Activated effector memory CD4-positive, alpha-beta T cell treated with anti-CD3 and anti-CD28 coated beads, Interleukin-2, amount 50 U/mL, for 16 hours (primary cell): Measurements from ENCODE around the gene GPR34.
"Not testable (repeated sequence)": the region's sequence is repeated elsewhere in the genome, so short reads cannot be mapped to it uniquely, and the experiment has no call there.

ENCODE experiments used
- DNase-seq: peaks from one replicate; pipeline ENCODE4 v3.0.0-alpha.2; 2020

GPR34 gene

GRCh38 chrX:41695426-41695825, 6.7 kb downstream of the GPR34 start:
- DNase-seq = peak; percentile 59

- DNase-seq = no peak
Measured at GRCh38 chrX:41703574-41704029, 14.8 kb downstream of the GPR34 start.

GRCh38 chrX:41705042-41705441, 16.3 kb downstream of the GPR34 start:
- DNase-seq = no peak

GRCh38 chrX:41705680-41706374, 17.1 kb downstream of the GPR34 start:
- DNase-seq = no peak

GRCh38 chrX:41707218-41707617, 18.4 kb downstream of the GPR34 start:
- DNase-seq = no peak

GRCh38 chrX:41708486-41708885, 19.7 kb downstream of the GPR34 start:
- no peak for DNase-seq

- DNase-seq = no peak
Measured at GRCh38 chrX:41711021-41711667, 22.4 kb downstream of the GPR34 start.

GRCh38 chrX:41716222-41716621, 27.4 kb downstream of the GPR34 start:
- DNase-seq = no peak

- no peak for DNase-seq
Measured at GRCh38 chrX:41716767-41717473, 28.1 kb downstream of the GPR34 start.

- DNase-seq = no peak
Measured at GRCh38 chrX:41718481-41719235, 29.9 kb downstream of the GPR34 start.

- DNase-seq = not testable (repeated sequence)
Measured at GRCh38 chrX:41719610-41720009, 30.8 kb downstream of the GPR34 start.

- peak; percentile 65 for DNase-seq
Measured at GRCh38 chrX:41720125-41720779, 31.5 kb downstream of the GPR34 start.

GRCh38 chrX:41721590-41721989, 32.8 kb downstream of the GPR34 start:
- no peak for DNase-seq

GRCh38 chrX:41722214-41722613, 33.4 kb downstream of the GPR34 start:
- no peak for DNase-seq

GRCh38 chrX:41722816-41723618, 34.2 kb downstream of the GPR34 start:
- no peak for DNase-seq

- no peak for DNase-seq
Measured at GRCh38 chrX:41723826-41724225, 35.1 kb downstream of the GPR34 start, which contains the start of gene GPR82. Gene GPR82, plus strand, starts transcription at chrX:41724181. Its CDS starts 2,846 bp downstream, at chrX:41727027.

- no peak for DNase-seq
Measured at GRCh38 chrX:41728125-41728524, 39.4 kb downstream of the GPR34 start.

GRCh38 chrX:41730081-41730480, 41.3 kb downstream of the GPR34 start:
- DNase-seq = no peak

GRCh38 chrX:41732260-41732659, 43.5 kb downstream of the GPR34 start:
- no peak for DNase-seq

GRCh38 chrX:41733939-41734338, 45.2 kb downstream of the GPR34 start:
- no peak for DNase-seq

- no peak for DNase-seq
Measured at GRCh38 chrX:41734530-41734929, 45.8 kb downstream of the GPR34 start.

GRCh38 chrX:41737065-41737464, 48.3 kb downstream of the GPR34 start:
- DNase-seq = peak; percentile 59
